Endothelial cell of umbilical vein (primary cell): ENCODE measurements around the gene R3HDM2. TPM values are rescaled to one million over a fixed set of nuclear protein-coding genes. Genes with fewer than 3 reads are reported as not detected.

Source experiments
- BruUV-seq: library from RNA; stranded (reverse); fragments of 400-500 nt; replicated peaks from 2 replicates; lab custom pipeline; 2021; lab: Mats Ljungman, UMichigan
- CTCF ChIA-PET: fragments of 300-600, 350-600 bp; sonication (Branson Sonifier 250); formaldehyde crosslinking; loops from one replicate; lab custom pipeline; 2021; ENCODE audit warnings: antibody characterized with exemption, inconsistent platforms; lab: Charles Lee
- POLR2A ChIA-PET: fragments of 300-600, 350-600 bp; sonication (Branson Sonifier 250); formaldehyde crosslinking; loops from one replicate; lab custom pipeline; 2021; ENCODE audit warnings: antibody characterized with exemption, inconsistent platforms; lab: Charles Lee
- DNase-seq: peaks from one replicate; pipeline ENCODE4 v3.0.0-alpha.2; 2011; ENCODE audit warnings: low read depth, low spot score
- FAIRE-seq: peaks from 2 replicates; lab custom pipeline; 2011; peaks lifted over from hg19 to GRCh38; lab: Jason Lieb, UNC
- H2AFZ ChIP-seq: 2 replicates; pipeline ENCODE4 v1.6.0; 2012; ENCODE audit warnings: low read depth, low read length, control low read depth, inconsistent platforms
- H3K27ac ChIP-seq: 2 replicates; pipeline ENCODE4 v1.5.1; 2011; ENCODE audit warnings: low read depth, mild to moderate bottlenecking, control low read depth, low read length, moderate library complexity; ENCODE audit not compliant: insufficient read depth
- H3K27me3 ChIP-seq, 2 experiments: 2 replicates each; pipeline versions ENCODE4 v1.6.0 to v1.6.1; 2011; ENCODE audit warnings: low read length in 2 of 2, mixed read lengths in 1 of 2; ENCODE audit not compliant: control insufficient read depth in 2 of 2, insufficient read depth in 2 of 2
- H3K36me3 ChIP-seq, 2 experiments: 2 replicates in 1 of 2; 3 replicates in 1 of 2; pipeline ENCODE4 v1.5.1; 2011; ENCODE audit warnings: low read length in 2 of 2, mild to moderate bottlenecking in 1 of 2, moderate library complexity in 1 of 2; ENCODE audit not compliant: control insufficient read depth in 2 of 2, insufficient read depth in 2 of 2; ENCODE audit errors: extremely low read depth in 1 of 2
- H3K4me1 ChIP-seq: 3 replicates; pipeline ENCODE4 v1.5.1; 2011; ENCODE audit warnings: mild to moderate bottlenecking, low read length; ENCODE audit not compliant: control insufficient read depth, insufficient read depth; ENCODE audit errors: extremely low read depth
- H3K4me2 ChIP-seq: 2 replicates; pipeline ENCODE4 v1.6.1; 2011; ENCODE audit warnings: low read length, control low read depth, mixed read lengths; ENCODE audit not compliant: insufficient read depth
- H3K4me3 ChIP-seq, 3 experiments: fragments of 200-600 bp in 1 of 3; sonication (generic), shearing (Covaris generic) in 1 of 3; replicated peaks in 1 of 3; 2 replicates each; pipeline ENCODE4 v1.5.1; 2011 to 2016; ENCODE audit warnings: control low read depth in 3 of 3, low read length in 3 of 3, mild to moderate bottlenecking in 2 of 3, inconsistent platforms in 1 of 3, low read depth in 1 of 3, moderate library complexity in 1 of 3; ENCODE audit not compliant: insufficient read depth in 1 of 3
- H3K79me2 ChIP-seq: 2 replicates; pipeline ENCODE4 v1.6.0; 2012; ENCODE audit warnings: low read length, inconsistent platforms; ENCODE audit not compliant: control insufficient read depth, insufficient read depth
- H3K9ac ChIP-seq: replicated peaks from 2 replicates; pipeline ENCODE3; 2011; ENCODE audit warnings: low read length, control low read depth; ENCODE audit not compliant: insufficient read depth; ENCODE audit errors: extremely low read depth
- H3K9me1 ChIP-seq: replicated peaks from 3 replicates; pipeline ENCODE4 v1.6.0; 2011; ENCODE audit warnings: mild to moderate bottlenecking, low read length; ENCODE audit not compliant: control insufficient read depth, insufficient read depth; ENCODE audit errors: extremely low read depth
- H3K9me3 ChIP-seq: replicated peaks from 2 replicates; pipeline ENCODE4 v1.5.1; 2012; ENCODE audit warnings: low read length, inconsistent platforms; ENCODE audit not compliant: control insufficient read depth, insufficient read depth
- H4K20me1 ChIP-seq: replicated peaks from 2 replicates; pipeline ENCODE3; 2011; ENCODE audit warnings: mild to moderate bottlenecking, low read length; ENCODE audit not compliant: control insufficient read depth, insufficient read depth; ENCODE audit errors: extremely low read depth
- EZH2 ChIP-seq: IDR thresholded peaks from 2 replicates; pipeline ENCODE4 v1.6.1; 2012; ENCODE audit warnings: borderline replicate concordance, low read depth, mild to moderate bottlenecking, moderate library complexity, low read length, inconsistent platforms; ENCODE audit not compliant: severe bottlenecking
- FOS ChIP-seq: IDR thresholded peaks from 2 replicates; pipeline ENCODE4 v1.6.1; 2011; ENCODE audit warnings: mild to moderate bottlenecking, low read length, moderate library complexity, borderline replicate concordance; ENCODE audit not compliant: insufficient read depth
- GATA2 ChIP-seq: IDR thresholded peaks from 2 replicates; pipeline ENCODE4 v1.7.0; 2011; ENCODE audit warnings: low read depth, mild to moderate bottlenecking, moderate library complexity, mixed read lengths, low read length; ENCODE audit not compliant: insufficient read length, insufficient read depth
- JUN ChIP-seq: IDR thresholded peaks from 2 replicates; pipeline ENCODE4 v1.6.1; 2011; ENCODE audit warnings: borderline replicate concordance, low read depth; ENCODE audit not compliant: insufficient read length, insufficient read depth
- MYC ChIP-seq: IDR thresholded peaks from one replicate; pipeline ENCODE4 v1.6.1; 2011; ENCODE audit warnings: mild to moderate bottlenecking, low read depth, low read length
- POLR2A ChIP-seq: IDR thresholded peaks from 2 replicates; pipeline ENCODE4 v1.6.1; 2012; ENCODE audit warnings: low read depth, mild to moderate bottlenecking, control low read depth, low read length
- POLR2AphosphoS5 ChIP-seq: IDR thresholded peaks from 2 replicates; pipeline ENCODE4 v1.6.1; 2012; ENCODE audit warnings: low read depth, mild to moderate bottlenecking, control low read depth, low read length, moderate library complexity; ENCODE audit not compliant: insufficient read depth
- dilution Hi-C: fragments of 300-500 bp; cut with MboI; formaldehyde crosslinking; loops from one replicate; pipeline ENCODE4 v1.15.0; 2019; ENCODE audit warnings: low sequenced_read_pairs; ENCODE audit not compliant: extremely low pct_ligation_motif_present
- intact Hi-C: fragments of 100-400 bp; cut with micrococcal nuclease; formaldehyde crosslinking; loops from one replicate; pipeline ENCODE4 v1.10.0; 2022
- polyA plus RNA-seq, 4 experiments: library from polyadenylated mRNA; depleted of rRNA in 3 of 4; stranded (reverse) in 3 of 4; unstranded in 1 of 4; fragments of >200 nt; gene quantifications; 2 replicates each; pipeline versions ENCODE4 v1.2.1 to v1.2.3, GENCODE V29; 2011 to 2012; ENCODE audit warnings: missing spikeins in 1 of 4
- total RNA-seq: library from RNA; stranded (reverse); gene quantifications from 2 replicates; pipeline ENCODE4 v1.2.3, GENCODE V29; 2021
- TF ChIP-seq, protein P1 (sequence below): IDR thresholded peaks from 2 replicates; pipeline ENCODE4 v1.6.1; 2011; ENCODE audit not compliant: insufficient read depth, insufficient read length
- TF ChIP-seq, protein P2 (sequence below), 2 donors: IDR thresholded peaks; 1 replicate in 1 of 2; 2 replicates in 1 of 2; pipeline ENCODE4 v1.5.1; 2011; ENCODE audit warnings: low read length in 2 of 2, mild to moderate bottlenecking in 2 of 2, moderate library complexity in 2 of 2, control low read depth in 1 of 2, inconsistent platforms in 1 of 2, low read depth in 1 of 2; ENCODE audit not compliant: insufficient read depth in 1 of 2; ENCODE audit errors: extremely low read depth in 1 of 2

R3HDM2 gene
- total and polyA plus RNA-seq, 2 donors (not counting 3 experiments of a cell fraction or from before 2014, with no cell fraction given) = 26.1 to 31.3 TPM

DNA sequence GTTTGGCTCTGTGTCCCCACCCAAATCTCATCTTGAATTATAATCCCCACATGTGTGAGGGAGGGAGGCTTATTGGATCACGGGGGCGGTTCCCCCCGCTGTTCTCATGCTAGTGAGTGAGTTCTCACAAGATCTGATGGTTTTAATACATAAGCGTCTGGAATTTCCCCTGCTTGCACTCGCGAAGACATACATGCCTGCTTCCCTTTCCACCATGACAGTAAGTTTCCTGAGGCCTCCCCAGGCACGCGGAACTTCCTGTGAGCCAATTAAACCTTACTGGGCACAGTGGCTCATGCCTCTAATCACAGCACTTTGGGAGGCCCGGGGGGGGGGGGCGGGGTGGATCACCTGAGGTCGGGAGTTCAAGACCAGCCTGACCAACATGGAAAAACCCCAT is 60.8 kb downstream of the R3HDM2 start:
- Histone ChIP-seq H3K79me2 (no peaks in the 10 kb centered on the region), H3K4me1 (no peaks in the 10 kb centered on the region), H3K9me3 (no peaks in the 10 kb centered on the region), H3K36me3 (no peaks in the 10 kb centered on the region), H3K27me3 (no peaks in the 10 kb centered on the region), H3K27ac (no peak overlapping the region), H3K4me3 (no peak overlapping the region), H4K20me1 (no peaks in the 10 kb centered on the region), H3K9ac (no peak overlapping the region), H2AFZ (no peak overlapping the region), H3K4me2 (no peak overlapping the region), H3K9me1 (no peaks in the 10 kb centered on the region)
- ChIA-PET CTCF (no interaction called here), POLR2A (no interaction called here)
- no peak for TF ChIP-seq POLR2AphosphoS5
- no peak for TF ChIP-seq JUN
- TF ChIP-seq, protein P1, sequence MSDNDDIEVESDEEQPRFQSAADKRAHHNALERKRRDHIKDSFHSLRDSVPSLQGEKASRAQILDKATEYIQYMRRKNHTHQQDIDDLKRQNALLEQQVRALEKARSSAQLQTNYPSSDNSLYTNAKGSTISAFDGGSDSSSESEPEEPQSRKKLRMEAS = no peak
- TF ChIP-seq MYC = no peak
- TF ChIP-seq FOS = no peak
- TF ChIP-seq POLR2A = no peak
- no peak for TF ChIP-seq GATA2
- no peak for TF ChIP-seq EZH2
- TF ChIP-seq, protein P2, sequence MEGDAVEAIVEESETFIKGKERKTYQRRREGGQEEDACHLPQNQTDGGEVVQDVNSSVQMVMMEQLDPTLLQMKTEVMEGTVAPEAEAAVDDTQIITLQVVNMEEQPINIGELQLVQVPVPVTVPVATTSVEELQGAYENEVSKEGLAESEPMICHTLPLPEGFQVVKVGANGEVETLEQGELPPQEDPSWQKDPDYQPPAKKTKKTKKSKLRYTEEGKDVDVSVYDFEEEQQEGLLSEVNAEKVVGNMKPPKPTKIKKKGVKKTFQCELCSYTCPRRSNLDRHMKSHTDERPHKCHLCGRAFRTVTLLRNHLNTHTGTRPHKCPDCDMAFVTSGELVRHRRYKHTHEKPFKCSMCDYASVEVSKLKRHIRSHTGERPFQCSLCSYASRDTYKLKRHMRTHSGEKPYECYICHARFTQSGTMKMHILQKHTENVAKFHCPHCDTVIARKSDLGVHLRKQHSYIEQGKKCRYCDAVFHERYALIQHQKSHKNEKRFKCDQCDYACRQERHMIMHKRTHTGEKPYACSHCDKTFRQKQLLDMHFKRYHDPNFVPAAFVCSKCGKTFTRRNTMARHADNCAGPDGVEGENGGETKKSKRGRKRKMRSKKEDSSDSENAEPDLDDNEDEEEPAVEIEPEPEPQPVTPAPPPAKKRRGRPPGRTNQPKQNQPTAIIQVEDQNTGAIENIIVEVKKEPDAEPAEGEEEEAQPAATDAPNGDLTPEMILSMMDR (IDR thresholded peaks at IDR 0.05; ENCODE audit: extremely low read depth in 1 of 2, insufficient read depth in 1 of 2, low read depth in 1 of 2, low read length in 2 of 2) = no peak
- intact Hi-C loops = no loop called here
- dilution Hi-C loops = no loop called here
- FAIRE-seq = no peak
- no peak for DNase-seq
- no TSS peak for BruUV-seq
